Measurements from ENCODE around the gene TNFSF12.
A peak's percentile ranks its signal among the peaks of the same experiment; 100 is the strongest.

TNFSF12 gene

GRCh38 chr17:7572588-7573323 lies 23.9 kb downstream of the TNFSF12 start:
- peak; percentile 100 for DNase-seq

GRCh38 chr17:7573324-7574080 lies 24.6 kb downstream of the TNFSF12 start:
- peak; percentile 97 for DNase-seq

GRCh38 chr17:7574176-7574953 lies 25.5 kb downstream of the TNFSF12 start:
- no peak for DNase-seq

- DNase-seq: no peak
Observed at GRCh38 chr17:7575481-7575883, 26.6 kb downstream of the TNFSF12 start.

- DNase-seq: no peak
Observed at GRCh38 chr17:7575959-7576358, 27.1 kb downstream of the TNFSF12 start.

GRCh38 chr17:7576432-7576937 lies 27.6 kb downstream of the TNFSF12 start:
- no peak for DNase-seq

- no peak for DNase-seq
Observed at GRCh38 chr17:7577327-7578199, 28.7 kb downstream of the TNFSF12 start.

GRCh38 chr17:7579001-7579833 lies 30.4 kb downstream of the TNFSF12 start, which contains the start of gene CD68:
TSS of gene CD68 (plus strand) at chr17:7579638. CDS start at chr17:7579678, 40 bp downstream.
- DNase-seq: peak; percentile 99

GRCh38 chr17:7579834-7580603 lies 31.2 kb downstream of the TNFSF12 start:
- peak; percentile 47 for DNase-seq

- peak; percentile 44 for DNase-seq
Observed at GRCh38 chr17:7580604-7581575, 32.0 kb downstream of the TNFSF12 start.

- DNase-seq: no peak
Observed at GRCh38 chr17:7582396-7583252, 33.8 kb downstream of the TNFSF12 start.

GRCh38 chr17:7583253-7584109 lies 34.6 kb downstream of the TNFSF12 start, which contains the start of gene MPDU1:
TSS of gene MPDU1 (plus strand) at chr17:7583852. CDS start at chr17:7583863, 11 bp downstream.
- peak; percentile 99 for DNase-seq

GRCh38 chr17:7586673-7587419 lies 38.0 kb downstream of the TNFSF12 start:
- no peak for DNase-seq

GRCh38 chr17:7587420-7588151 lies 38.7 kb downstream of the TNFSF12 start:
- no peak for DNase-seq

GRCh38 chr17:7588553-7589203 lies 39.8 kb downstream of the TNFSF12 start:
- DNase-seq: no peak
